AG04449 (cell line): ENCODE measurements around the gene ALDH16A1.

Experiments
- CTCF ChIA-PET: fragments of 350-600 bp; formaldehyde crosslinking; extraction: SDS; loops from one replicate; lab custom pipeline; 2021; ENCODE audit warnings: antibody characterized with exemption; lab: Yijun Ruan, JAX
- POLR2A ChIA-PET: fragments of 400-600, 350-600 bp; formaldehyde crosslinking; extraction: SDS; loops from one replicate; lab custom pipeline; 2020; ENCODE audit warnings: antibody characterized with exemption, inconsistent platforms; lab: Yijun Ruan, JAX
- DNase-seq: peaks from one replicate; pipeline ENCODE4 v3.0.0-alpha.2; 2010; ENCODE audit warnings: low read depth, low spot score
- H3K4me3 ChIP-seq: 2 replicates; pipeline ENCODE4 v1.5.1; 2011; ENCODE audit warnings: low read depth, mild to moderate bottlenecking, control low read depth, low read length
- CTCF ChIP-seq: IDR thresholded peaks from one replicate; pipeline ENCODE4 v1.5.1; 2011; ENCODE audit warnings: mild to moderate bottlenecking, moderate library complexity, low read length, control low read depth, inconsistent platforms; ENCODE audit not compliant: insufficient read depth; ENCODE audit errors: missing control alignments

ALDH16A1 gene

GRCh38 chr19:49490287-49491029, 37.4 kb downstream of the ALDH16A1 start:
- H3K4me3 ChIP-seq = peak overlapping the region; percentile 90
- ChIA-PET CTCF (no interaction called here), POLR2A (no interaction called here)
- DNase-seq = no peak
- TF ChIP-seq CTCF = no peak

GRCh38 chr19:49491030-49491803, 38.2 kb downstream of the ALDH16A1 start:
- ChIA-PET CTCF (interaction anchor here (1.7 kb wide), 1 partner anchor 18 kb away, joined by 5 read pairs; no protein-coding TSS in a partner anchor), POLR2A (no interaction called here)
- TF ChIP-seq CTCF = no peak
- H3K4me3 ChIP-seq = no peak overlapping the region
- no peak for DNase-seq

- CTCF ChIA-PET = interaction anchor here (1.7 kb wide), 1 partner anchor 19 kb away, joined by 5 read pairs; no protein-coding TSS in a partner anchor
- POLR2A ChIA-PET = no interaction called here
- no peak for DNase-seq
- TF ChIP-seq CTCF = no peak
- H3K4me3 ChIP-seq = no peak overlapping the region
Observed at GRCh38 chr19:49491804-49492572, 39.0 kb downstream of the ALDH16A1 start.

- H3K4me3 ChIP-seq = no peak overlapping the region
- CTCF ChIA-PET = interaction anchor here (1.6 to 1.7 kb wide), 2 partner anchors 12 to 19 kb away, joined by 4 to 5 read pairs; no protein-coding TSS in a partner anchor
- no peak for TF ChIP-seq CTCF
- no peak for DNase-seq
- POLR2A ChIA-PET = no interaction called here
Observed at GRCh38 chr19:49492573-49493405, 39.8 kb downstream of the ALDH16A1 start.

- DNase-seq = no peak
- H3K4me3 ChIP-seq = peak overlapping the region; percentile 94
- POLR2A ChIA-PET = interaction anchor here (0.8 to 2.1 kb wide), 5 partner anchors 9 to 145 kb away, joined by 3 to 17 read pairs (median 5); partner anchors contain the start of genes RCN3, RPL13A and SCAF1
- CTCF ChIA-PET = interaction anchor here (1.0 to 1.7 kb wide), 3 partner anchors 10 to 176 kb away, joined by 3 to 5 read pairs (median 4); no protein-coding TSS in a partner anchor
- TF ChIP-seq CTCF = no peak
Observed at GRCh38 chr19:49496574-49497008, 43.6 kb downstream of the ALDH16A1 start.
